Upper lobe of left lung (tissue), 6 donors: ENCODE measurements around the gene ADAM17. TPM values are rescaled to one million over a fixed set of nuclear protein-coding genes. Genes with fewer than 3 reads are reported as not detected.

ENCODE experiments used
- ATAC-seq, 2 donors: fragments of 200-7000 bp; cut with Tn5 transposase; one replicate each; pipeline ENCODE4 v1.9.1; 2022; ENCODE audit warnings: mild to moderate bottlenecking in 2 of 2, moderate library complexity in 2 of 2; ENCODE audit not compliant: low FRiP score in 2 of 2
- DNase-seq, 2 donors: peaks; one replicate each; pipeline ENCODE4 v3.0.0-alpha.2; 2019 to 2020
- H3K27ac ChIP-seq, 4 donors: fragments of 200-600 bp; sonication (generic); one replicate each; pipeline ENCODE4 v1.5.1; 2016 to 2019
- H3K27me3 ChIP-seq, 4 donors: fragments of 200-600 bp; sonication (generic); one replicate each; pipeline ENCODE4 v1.5.1; 2017 to 2019
- H3K36me3 ChIP-seq, 4 donors: fragments of 200-600 bp; sonication (generic); one replicate each; pipeline ENCODE4 v1.5.1; 2016 to 2019
- H3K4me1 ChIP-seq, 4 donors: fragments of 200-600 bp; sonication (generic); one replicate each; pipeline ENCODE4 v1.5.1; 2018 to 2019
- H3K4me3 ChIP-seq, 4 donors: fragments of 200-600 bp; sonication (generic); one replicate each; pipeline ENCODE4 v1.5.1; 2017 to 2019; ENCODE audit warnings: mild to moderate bottlenecking in 2 of 4, moderate library complexity in 1 of 4
- H3K9me3 ChIP-seq, 4 donors: fragments of 200-600 bp; sonication (generic); one replicate each; pipeline ENCODE4 v1.5.1; 2018 to 2019
- CTCF ChIP-seq, 6 experiments: fragments of 450-650 bp in 4 of 6; fragments of 200-600 bp in 2 of 6; sonication (generic) in 2 of 6; IDR thresholded peaks; one replicate each; pipeline ENCODE4 v1.5.1; 2016 to 2019; ENCODE audit warnings: antibody characterized with exemption in 6 of 6
- EP300 ChIP-seq, 4 donors: sonication (generic); formaldehyde crosslinking; IDR thresholded peaks; one replicate each; pipeline ENCODE4 v1.5.1; 2017; ENCODE audit warnings: antibody characterized with exemption in 4 of 4, control low read depth in 2 of 4
- POLR2A ChIP-seq, 4 donors: fragments of 450-650 bp; IDR thresholded peaks; one replicate each; pipeline ENCODE4 v1.5.1; 2016 to 2017; ENCODE audit warnings: antibody characterized with exemption in 4 of 4, mild to moderate bottlenecking in 2 of 4
- POLR2AphosphoS5 ChIP-seq, 2 donors: sonication (generic); formaldehyde crosslinking; IDR thresholded peaks; one replicate each; pipeline ENCODE4 v1.5.1; 2017; ENCODE audit warnings: antibody characterized with exemption in 2 of 2
- WGBS, 2 donors: methylation state at CpG; one replicate each; pipeline ENCODE4 v1.1.5; 2017 to 2018; 5-methylcytosine and 5-hydroxymethylcytosine counted together
- total RNA-seq, 6 donors: library from RNA; depleted of rRNA in 4 of 6; stranded (reverse); fragments of >200 nt in 4 of 6; gene quantifications; one replicate each; pipeline versions ENCODE4 v1.1.0 to v1.2.1, GENCODE V29; 2016 to 2021
- donor health status: DM: no; HTN: no; CAD: no; lungs with moderate emphysema.
- donor health status: DM: no; HTN: yes; CAD: no; lungs with severe emphysema.

The ADAM17 gene
- total RNA-seq, 6 donors from 2014 or later = 59.7 to 71.0 (median 66.3) TPM

- WGBS, 2 donors = 84 to 87% methylated on average over 2 of the region's 2 CpGs
- no peak overlapping the region for H3K27ac ChIP-seq
These were observed 64.8 kb downstream of the ADAM17 start for GRCh38 chr2:9490789-9491188.

GRCh38 chr2:9488583-9489547 is 66.8 kb downstream of the ADAM17 start:
- WGBS, 2 donors = 90 to 100% methylated on average over 1 of the region's 1 CpG
- Histone ChIP-seq H3K27ac (no peak overlapping the region), H3K27me3 (no peaks in the 10 kb centered on the region), H3K4me3 (no peak overlapping the region), H3K4me1 (peaks cover 0 to 9% (median 4%) of the 10 kb centered on the region in 4 donors), H3K36me3 (peaks cover 52 to 100% (median 89%) of the 10 kb centered on the region in 4 donors), H3K9me3 (no peaks in the 10 kb centered on the region)
- no peak for ATAC-seq
- TF ChIP-seq POLR2AphosphoS5 (IDR thresholded peaks at IDR 0.05) (no peak), CTCF (IDR thresholded peaks at IDR 0.05) (no peak), POLR2A (IDR thresholded peaks at IDR 0.05) (no peak), EP300 (IDR thresholded peaks at IDR 0.05) (no peak)
- no peak for DNase-seq

More at GRCh38 chr2:9490789-9491188, 64.8 kb downstream of the ADAM17 start:
- no peak overlapping the region for H3K4me3 ChIP-seq
- no peaks in the 10 kb centered on the region for H3K27me3 ChIP-seq
- no peaks in the 10 kb centered on the region for H3K9me3 ChIP-seq
- DNase-seq (no peak), ATAC-seq (no peak)
- H3K4me1 ChIP-seq = peaks cover 0 to 9% (median 4%) of the 10 kb centered on the region in 4 donors
- peaks cover 48 to 100% (median 87%) of the 10 kb centered on the region in 4 donors for H3K36me3 ChIP-seq
- TF ChIP-seq EP300 (IDR thresholded peaks at IDR 0.05) = no peak
- no peak for TF ChIP-seq POLR2A (IDR thresholded peaks at IDR 0.05)
- no peak for TF ChIP-seq POLR2AphosphoS5 (IDR thresholded peaks at IDR 0.05)
- TF ChIP-seq CTCF (IDR thresholded peaks at IDR 0.05) = no peak

- DNase-seq (no peak), ATAC-seq (no peak)
- WGBS, 2 donors = 88 to 90% methylated on average over 5 of the region's 5 CpGs
- H3K4me1 ChIP-seq = no peaks in the 10 kb centered on the region
- H3K9me3 ChIP-seq = no peaks in the 10 kb centered on the region
- no peaks in the 10 kb centered on the region for H3K27me3 ChIP-seq
- no peak overlapping the region for H3K4me3 ChIP-seq
- H3K27ac ChIP-seq = no peak overlapping the region
- no peak for TF ChIP-seq POLR2A (IDR thresholded peaks at IDR 0.05)
- H3K36me3 ChIP-seq = peaks cover 45 to 100% (median 81%) of the 10 kb centered on the region in 4 donors
These were observed 71.1 kb downstream of the ADAM17 start for GRCh38 chr2:9484533-9484932.

- H3K27ac ChIP-seq = no peak overlapping the region
- DNase-seq (no peak), ATAC-seq (no peak)
- peaks cover 43 to 97% (median 74%) of the 10 kb centered on the region in 4 donors for H3K36me3 ChIP-seq
- no peaks in the 10 kb centered on the region for H3K4me1 ChIP-seq
- H3K4me3 ChIP-seq = no peak overlapping the region
- H3K27me3 ChIP-seq = no peaks in the 10 kb centered on the region
- H3K9me3 ChIP-seq = no peaks in the 10 kb centered on the region
- TF ChIP-seq EP300 (IDR thresholded peaks at IDR 0.05) (no peak), CTCF (IDR thresholded peaks at IDR 0.05) (no peak), POLR2A (IDR thresholded peaks at IDR 0.05) (no peak)
These were observed 72.5 kb downstream of the ADAM17 start for GRCh38 chr2:9483107-9483506.

- H3K4me3 ChIP-seq = no peak overlapping the region
- no peak for ATAC-seq
- TF ChIP-seq POLR2AphosphoS5 (IDR thresholded peaks at IDR 0.05) (no peak), EP300 (IDR thresholded peaks at IDR 0.05) (no peak), POLR2A (IDR thresholded peaks at IDR 0.05) (no peak), CTCF (IDR thresholded peaks at IDR 0.05) (no peak)
- H3K27ac ChIP-seq = no peak overlapping the region
- no peaks in the 10 kb centered on the region for H3K27me3 ChIP-seq
- no peak for DNase-seq
- H3K36me3 ChIP-seq = peaks cover 30 to 71% (median 46%) of the 10 kb centered on the region in 4 donors
- H3K9me3 ChIP-seq = no peaks in the 10 kb centered on the region
- 94 to 98% methylated on average over 4 of the region's 4 CpGs for WGBS, 2 donors
- H3K4me1 ChIP-seq = peaks cover 11 to 20% (median 12%) of the 10 kb centered on the region in 4 donors
These were observed 75.5 kb downstream of the ADAM17 start for GRCh38 chr2:9480157-9480556.
